NOMO-1 treated with dmso at 0.1 percent for 144 hours (cell line): ENCODE measurements around the gene SLC66A2.

Experiments used
- DNase-seq: peaks from one replicate; lab custom pipeline; 2025; ENCODE audit not compliant: unreplicated experiment; lab: John Stamatoyannopoulos, UW

The SLC66A2 gene

GRCh38 chr18:79938196-79938595 lies 13.3 kb downstream of the SLC66A2 start:
- DNase-seq, result no peak

- no peak for DNase-seq
Observed at GRCh38 chr18:79937103-79937860, 14.2 kb downstream of the SLC66A2 start.

- DNase-seq, result no peak
Observed at GRCh38 chr18:79936641-79937040, 14.8 kb downstream of the SLC66A2 start.

GRCh38 chr18:79935925-79936324 lies 15.5 kb downstream of the SLC66A2 start:
- DNase-seq, result no peak

- DNase-seq, result no peak
Observed at GRCh38 chr18:79935499-79935898, 16.0 kb downstream of the SLC66A2 start.

GRCh38 chr18:79935098-79935480 lies 16.4 kb downstream of the SLC66A2 start:
- no peak for DNase-seq

GRCh38 chr18:79934311-79935097 lies 16.9 kb downstream of the SLC66A2 start:
- DNase-seq, result no peak

- DNase-seq, result no peak
Observed at GRCh38 chr18:79933765-79934164, 17.7 kb downstream of the SLC66A2 start.

- DNase-seq, result no peak
Observed at GRCh38 chr18:79932907-79933306, 18.5 kb downstream of the SLC66A2 start.

- no peak for DNase-seq
Observed at GRCh38 chr18:79931475-79931874, 20.0 kb downstream of the SLC66A2 start.

GRCh38 chr18:79930020-79930642 lies 21.3 kb downstream of the SLC66A2 start:
- no peak for DNase-seq

- DNase-seq, result no peak
Observed at GRCh38 chr18:79928563-79928960, 22.9 kb downstream of the SLC66A2 start.

GRCh38 chr18:79927607-79928562 lies 23.6 kb downstream of the SLC66A2 start:
- DNase-seq, result no peak

- DNase-seq, result no peak
Observed at GRCh38 chr18:79926715-79927606, 24.5 kb downstream of the SLC66A2 start.

- no peak for DNase-seq
Observed at GRCh38 chr18:79926306-79926705, 25.1 kb downstream of the SLC66A2 start.

GRCh38 chr18:79924814-79925731 lies 26.4 kb downstream of the SLC66A2 start:
- no peak for DNase-seq

- no peak for DNase-seq
Observed at GRCh38 chr18:79923896-79924585, 27.4 kb downstream of the SLC66A2 start.

GRCh38 chr18:79922971-79923411 lies 28.5 kb downstream of the SLC66A2 start:
- no peak for DNase-seq
